Stomach smooth muscle (tissue), 2 donors: Measurements from ENCODE around the gene INO80D.
"Not testable (repeated sequence)": the region's sequence is repeated elsewhere in the genome, so short reads cannot be mapped to it uniquely, and the experiment has no call there.

Experiments
- H3K27ac ChIP-seq: one replicate; pipeline ENCODE4 v1.7.0; 2013; ENCODE audit warnings: mild to moderate bottlenecking, low read length, inconsistent platforms
- H3K27me3 ChIP-seq, 2 donors: one replicate each; pipeline ENCODE4 v1.7.0; 2013; ENCODE audit warnings: low read length in 2 of 2; ENCODE audit not compliant: insufficient read depth in 2 of 2, control insufficient read depth in 1 of 2
- H3K36me3 ChIP-seq, 2 donors: one replicate each; pipeline ENCODE4 v1.7.0; 2013; ENCODE audit warnings: low read length in 2 of 2; ENCODE audit not compliant: control insufficient read depth in 2 of 2, insufficient read depth in 2 of 2
- H3K4me1 ChIP-seq: one replicate; pipeline ENCODE4 v1.7.0; 2013; ENCODE audit warnings: low read length; ENCODE audit not compliant: control insufficient read depth, insufficient read depth
- H3K4me3 ChIP-seq, 2 donors: one replicate each; pipeline ENCODE4 v1.7.0; 2013; ENCODE audit warnings: low read length in 2 of 2
- H3K9ac ChIP-seq, 2 donors: one replicate each; pipeline ENCODE4 v1.7.0; 2013; ENCODE audit warnings: low read length in 2 of 2, mild to moderate bottlenecking in 1 of 2
- H3K9me3 ChIP-seq, 2 donors: one replicate each; pipeline ENCODE4 v1.7.0; 2013; ENCODE audit warnings: low read length in 2 of 2; ENCODE audit not compliant: control insufficient read depth in 2 of 2
- donor health status: healthy.
- donor health status: Pancreatic carcinoma.

INO80D gene

GRCh38 chr2:206064077-206064476 lies 21.9 kb downstream of the INO80D start:
- peaks cover 6 to 9% of the 10 kb centered on the region in 2 donors for H3K36me3 ChIP-seq
- H3K4me3 ChIP-seq, result no peak overlapping the region
- no peak overlapping the region for H3K9ac ChIP-seq
- no peaks in the 10 kb centered on the region for H3K9me3 ChIP-seq
- no peaks in the 10 kb centered on the region for H3K4me1 ChIP-seq
- no peaks in the 10 kb centered on the region for H3K27me3 ChIP-seq
- H3K27ac ChIP-seq, result no peak overlapping the region

GRCh38 chr2:206063635-206064034 lies 22.3 kb downstream of the INO80D start:
- no peaks in the 10 kb centered on the region for H3K27me3 ChIP-seq
- H3K4me1 ChIP-seq, result no peaks in the 10 kb centered on the region
- H3K36me3 ChIP-seq, result peaks cover 6 to 9% of the 10 kb centered on the region in 2 donors
- H3K27ac ChIP-seq, result no peak overlapping the region
- no peak overlapping the region for H3K9ac ChIP-seq
- no peak overlapping the region for H3K4me3 ChIP-seq
- H3K9me3 ChIP-seq, result no peaks in the 10 kb centered on the region

- H3K27me3 ChIP-seq, result no peaks in the 10 kb centered on the region
- no peaks in the 10 kb centered on the region for H3K4me1 ChIP-seq
- H3K36me3 ChIP-seq, result peaks cover 6 to 9% of the 10 kb centered on the region in 2 donors
- H3K4me3 ChIP-seq, result no peak overlapping the region
- no peak overlapping the region for H3K27ac ChIP-seq
- no peaks in the 10 kb centered on the region for H3K9me3 ChIP-seq
- no peak overlapping the region for H3K9ac ChIP-seq
These were observed 23.2 kb downstream of the INO80D start for GRCh38 chr2:206062724-206063123.

- no peaks in the 10 kb centered on the region for H3K27me3 ChIP-seq
- peaks cover 11 to 13% of the 10 kb centered on the region in 2 donors for H3K36me3 ChIP-seq
- H3K27ac ChIP-seq, result no peak overlapping the region
These were observed 29.7 kb downstream of the INO80D start for GRCh38 chr2:206056286-206056685.

GRCh38 chr2:206054952-206055351 lies 31.0 kb downstream of the INO80D start:
- no peak overlapping the region for H3K9ac ChIP-seq
- no peak overlapping the region for H3K4me3 ChIP-seq
- no peaks in the 10 kb centered on the region for H3K4me1 ChIP-seq
- H3K27ac ChIP-seq, result no peak overlapping the region
- H3K9me3 ChIP-seq, result no peaks in the 10 kb centered on the region
- H3K36me3 ChIP-seq, result peaks cover 9 to 11% of the 10 kb centered on the region in 2 donors
- H3K27me3 ChIP-seq, result no peaks in the 10 kb centered on the region

More at GRCh38 chr2:206056286-206056685, 29.7 kb downstream of the INO80D start:
- Histone ChIP-seq H3K9ac (no peak overlapping the region), H3K9me3 (no peaks in the 10 kb centered on the region), H3K4me3 (no peak overlapping the region), H3K4me1 (no peaks in the 10 kb centered on the region)

GRCh38 chr2:206051912-206052311 lies 34.1 kb downstream of the INO80D start:
- H3K27me3 ChIP-seq, result no peaks in the 10 kb centered on the region
- no peak overlapping the region for H3K4me3 ChIP-seq
- H3K9me3 ChIP-seq, result no peaks in the 10 kb centered on the region
- no peaks in the 10 kb centered on the region for H3K4me1 ChIP-seq
- H3K27ac ChIP-seq, result no peak overlapping the region
- no peak overlapping the region for H3K9ac ChIP-seq
- peaks cover 9 to 12% of the 10 kb centered on the region in 2 donors for H3K36me3 ChIP-seq

- no peaks in the 10 kb centered on the region for H3K4me1 ChIP-seq
- no peak overlapping the region for H3K4me3 ChIP-seq
- peaks cover 3 to 11% of the 10 kb centered on the region in 2 donors for H3K36me3 ChIP-seq
- H3K9me3 ChIP-seq, result no peaks in the 10 kb centered on the region
- H3K27me3 ChIP-seq, result no peaks in the 10 kb centered on the region
- H3K27ac ChIP-seq, result no peak overlapping the region
- no peak overlapping the region for H3K9ac ChIP-seq
These were observed 36.6 kb downstream of the INO80D start for GRCh38 chr2:206049392-206049791.

- Histone ChIP-seq H3K9ac (no peak overlapping the region), H3K4me3 (no peak overlapping the region), H3K9me3 (no peaks in the 10 kb centered on the region), H3K4me1 (no peaks in the 10 kb centered on the region), H3K36me3 (peaks cover 7 to 11% of the 10 kb centered on the region in 2 donors), H3K27me3 (no peaks in the 10 kb centered on the region), H3K27ac (no peak overlapping the region)
These were observed 40.7 kb downstream of the INO80D start for GRCh38 chr2:206045251-206045650.

- Histone ChIP-seq H3K9me3 (no peaks in the 10 kb centered on the region), H3K4me1 (no peaks in the 10 kb centered on the region), H3K4me3 (no peak overlapping the region), H3K27ac (no peak overlapping the region), H3K36me3 (peaks cover 6 to 7% of the 10 kb centered on the region in 2 donors), H3K9ac (no peak overlapping the region), H3K27me3 (no peaks in the 10 kb centered on the region)
These were observed 45.4 kb downstream of the INO80D start for GRCh38 chr2:206040525-206040924.

- not testable (repeated sequence) for H3K4me1 ChIP-seq, H3K4me3 ChIP-seq, H3K27ac ChIP-seq, H3K9me3 ChIP-seq, H3K27me3 ChIP-seq, H3K9ac ChIP-seq, H3K36me3 ChIP-seq
These were observed 50.6 kb downstream of the INO80D start for GRCh38 chr2:206035393-206035792.

GRCh38 chr2:206033452-206033851 lies 52.5 kb downstream of the INO80D start:
- not testable (repeated sequence) for H3K4me1 ChIP-seq, H3K9me3 ChIP-seq, H3K4me3 ChIP-seq, H3K27me3 ChIP-seq, H3K9ac ChIP-seq, H3K27ac ChIP-seq
- peaks cover 6 to 12% of the 10 kb centered on the region in 2 donors for H3K36me3 ChIP-seq
